H1 (cell line): ENCODE data around the gene RNF157. TPM values are rescaled to one million over a fixed set of nuclear protein-coding genes. Genes with fewer than 3 reads are reported as not detected.

Source experiments
- CTCF ChIA-PET: fragments of 300-600 bp; sonication (Branson Sonifier 250); formaldehyde crosslinking; loops from one replicate; lab custom pipeline; 2021; ENCODE audit not compliant: partially characterized antibody; lab: Charles Lee
- POLR2A ChIA-PET: fragments of 300-600 bp; sonication (Branson Sonifier 250); formaldehyde crosslinking; loops from one replicate; lab custom pipeline; 2021; ENCODE audit warnings: inconsistent platforms; ENCODE audit not compliant: partially characterized antibody; lab: Charles Lee
- DNase-seq, 2 experiments: peaks; one replicate each; pipeline versions ENCODE4 v3.0.0 to v3.0.0-alpha.2; 2010 to 2022; ENCODE audit warnings: low spot score in 2 of 2, low read depth in 1 of 2, mixed read lengths in 1 of 2
- FAIRE-seq: peaks from 2 replicates; lab custom pipeline; 2011; peaks lifted over from hg19 to GRCh38; lab: Jason Lieb, UNC
- H2AFZ ChIP-seq: 2 replicates; pipeline ENCODE4 v1.8.1; 2012; ENCODE audit warnings: low read length, inconsistent platforms
- H2AK5ac ChIP-seq: 2 replicates; pipeline ENCODE4 v1.6.1; 2013; ENCODE audit warnings: low read depth, low read length
- H2BK120ac ChIP-seq: replicated peaks from 2 replicates; pipeline ENCODE3; 2013; ENCODE audit warnings: low read depth, low read length, inconsistent platforms
- H2BK12ac ChIP-seq: 2 replicates; pipeline ENCODE4 v1.6.1; 2013; ENCODE audit warnings: low read depth, low read length
- H2BK15ac ChIP-seq: 2 replicates; pipeline ENCODE4 v1.6.1; 2013; ENCODE audit warnings: low read length
- H2BK20ac ChIP-seq: 2 replicates; pipeline ENCODE4 v1.6.1; 2013; ENCODE audit warnings: low read length
- H2BK5ac ChIP-seq: 2 replicates; pipeline ENCODE4 v1.6.1; 2013; ENCODE audit warnings: low read depth, low read length
- H3K14ac ChIP-seq: 2 replicates; pipeline ENCODE4 v1.6.1; 2013; ENCODE audit warnings: inconsistent platforms; ENCODE audit not compliant: insufficient read length
- H3K18ac ChIP-seq: 2 replicates; pipeline ENCODE4 v1.6.1; 2013; ENCODE audit warnings: low read length; ENCODE audit errors: extremely low read depth
- H3K23ac ChIP-seq: 2 replicates; pipeline ENCODE4 v1.6.1; 2013; ENCODE audit warnings: inconsistent platforms; ENCODE audit not compliant: insufficient read length
- H3K23me2 ChIP-seq: 2 replicates; pipeline ENCODE4 v1.6.1; 2013; ENCODE audit warnings: low read depth, low read length
- H3K27ac ChIP-seq: 2 replicates; pipeline ENCODE4 v1.6.1; 2011; ENCODE audit warnings: low read depth, low read length, inconsistent platforms
- H3K27me3 ChIP-seq, 4 experiments: replicated peaks in 1 of 4; 1 replicate in 1 of 4; 2 replicates in 3 of 4; pipeline versions ENCODE4 v1.6.1 to v1.8.1; 2011 to 2013; ENCODE audit warnings: low read length in 3 of 4, mild to moderate bottlenecking in 3 of 4, inconsistent platforms in 2 of 4, mixed read lengths in 2 of 4, moderate library complexity in 1 of 4; ENCODE audit not compliant: control insufficient read depth in 3 of 4, insufficient read depth in 3 of 4; ENCODE audit errors: extremely low read depth in 1 of 4
- H3K36me3 ChIP-seq, 4 experiments: 2 replicates each; pipeline versions ENCODE4 v1.6.1 to v1.8.1; 2011 to 2013; ENCODE audit warnings: mild to moderate bottlenecking in 4 of 4, low read length in 3 of 4, moderate library complexity in 2 of 4, control low read depth in 1 of 4, inconsistent platforms in 1 of 4; ENCODE audit not compliant: insufficient read depth in 4 of 4, control insufficient read depth in 2 of 4
- H3K4ac ChIP-seq: replicated peaks from 2 replicates; pipeline ENCODE3; 2013; ENCODE audit warnings: low read length, low read depth, mixed read lengths, inconsistent platforms; ENCODE audit not compliant: insufficient read length
- H3K4me1 ChIP-seq, 4 experiments: replicated peaks in 1 of 4; 1 replicate in 1 of 4; 2 replicates in 3 of 4; pipeline versions ENCODE4 v1.6.1 to v1.8.1; 2011 to 2013; ENCODE audit warnings: low read length in 3 of 4, inconsistent platforms in 2 of 4, mixed read lengths in 1 of 4; ENCODE audit not compliant: insufficient read depth in 4 of 4, control insufficient read depth in 3 of 4
- H3K4me2 ChIP-seq, 2 experiments: 2 replicates each; pipeline versions ENCODE4 v1.6.1 to v1.8.1; 2011 to 2013; ENCODE audit warnings: low read depth in 2 of 2, low read length in 2 of 2, control low read depth in 1 of 2, inconsistent platforms in 1 of 2, mild to moderate bottlenecking in 1 of 2; ENCODE audit not compliant: insufficient read depth in 1 of 2
- H3K4me3 ChIP-seq, 4 experiments: fragments of 200-600, 300-600 bp in 1 of 4; sonication (generic), shearing (Covaris generic), sonication (Bioruptor Twin) in 1 of 4; 2 replicates each; pipeline versions ENCODE4 v1.5.1 to v1.8.1; 2011 to 2016; ENCODE audit warnings: low read length in 4 of 4, low read depth in 3 of 4, control low read depth in 2 of 4, inconsistent platforms in 2 of 4, mild to moderate bottlenecking in 2 of 4, mixed read lengths in 1 of 4, moderate library complexity in 1 of 4; ENCODE audit not compliant: insufficient read depth in 2 of 4; ENCODE audit errors: extremely low read depth in 1 of 4
- H3K56ac ChIP-seq: replicated peaks from 2 replicates; pipeline ENCODE3; 2013; ENCODE audit warnings: low read depth, mild to moderate bottlenecking, mixed read lengths, low read length, inconsistent platforms; ENCODE audit not compliant: insufficient read length
- H3K79me1 ChIP-seq: 2 replicates; pipeline ENCODE4 v1.6.1; 2013; ENCODE audit warnings: low read depth, low read length, control low read depth
- H3K79me2 ChIP-seq, 2 experiments: 2 replicates each; pipeline versions ENCODE4 v1.6.1 to v1.8.1; 2012 to 2013; ENCODE audit warnings: low read length in 2 of 2, mild to moderate bottlenecking in 2 of 2, inconsistent platforms in 1 of 2; ENCODE audit not compliant: insufficient read depth in 2 of 2, control insufficient read depth in 1 of 2
- H3K9ac ChIP-seq, 4 experiments: replicated peaks in 1 of 4; 1 replicate in 1 of 4; 2 replicates in 3 of 4; pipeline versions ENCODE4 v1.6.1 to v1.8.1; 2011 to 2013; ENCODE audit warnings: low read depth in 3 of 4, low read length in 3 of 4, control low read depth in 2 of 4, mild to moderate bottlenecking in 2 of 4, moderate library complexity in 2 of 4, inconsistent platforms in 1 of 4; ENCODE audit errors: extremely low read depth in 1 of 4
- H3K9me3 ChIP-seq, 2 experiments: 2 replicates each; pipeline versions ENCODE4 v1.6.1 to v1.8.1; 2012 to 2013; ENCODE audit warnings: mild to moderate bottlenecking in 2 of 2, moderate library complexity in 2 of 2, control low read depth in 1 of 2, inconsistent platforms in 1 of 2, low read depth in 1 of 2, low read length in 1 of 2, mixed read lengths in 1 of 2; ENCODE audit not compliant: insufficient read depth in 2 of 2
- H4K20me1 ChIP-seq, 2 experiments: replicated peaks in 1 of 2; 2 replicates each; pipeline versions ENCODE3 to v1.8.1; 2011 to 2013; ENCODE audit warnings: inconsistent platforms in 2 of 2, low read length in 2 of 2, mild to moderate bottlenecking in 1 of 2; ENCODE audit not compliant: insufficient read depth in 2 of 2, control insufficient read depth in 1 of 2
- H4K5ac ChIP-seq: 2 replicates; pipeline ENCODE4 v1.6.1; 2013; ENCODE audit warnings: low read length, low read depth, mixed read lengths, inconsistent platforms; ENCODE audit not compliant: insufficient read length
- H4K8ac ChIP-seq: 2 replicates; pipeline ENCODE4 v1.8.0; 2013; ENCODE audit warnings: mild to moderate bottlenecking, moderate library complexity, low read length, inconsistent platforms; ENCODE audit not compliant: insufficient read depth; ENCODE audit errors: extremely low read depth
- H4K91ac ChIP-seq: replicated peaks from 2 replicates; pipeline ENCODE3; 2013; ENCODE audit warnings: low read length, mixed read lengths, inconsistent platforms; ENCODE audit not compliant: insufficient read length
- BCL11A ChIP-seq, 2 experiments: IDR thresholded peaks; one replicate each; pipeline ENCODE4 v1.6.1; 2011; ENCODE audit warnings: low read depth in 2 of 2, low read length in 2 of 2, mild to moderate bottlenecking in 2 of 2
- BRCA1 ChIP-seq: IDR thresholded peaks from 2 replicates; pipeline ENCODE4 v1.6.1; 2012; ENCODE audit warnings: low read depth, low read length, improper control_type of control experiment
- CBX5 ChIP-seq: fragments of 300-800, 300-1000 bp; sonication (generic); IDR thresholded peaks from 2 replicates; pipeline ENCODE4 v1.7.1; 2016; ENCODE audit warnings: antibody characterized with exemption, low read length, low read depth
- CHD2 ChIP-seq: IDR thresholded peaks from 2 replicates; pipeline ENCODE4 v1.6.1; 2012; ENCODE audit warnings: low read length, improper control_type of control experiment
- CREB1 ChIP-seq: IDR thresholded peaks from 2 replicates; pipeline ENCODE4 v1.6.1; 2012; ENCODE audit warnings: inconsistent platforms
- HDAC2 ChIP-seq, 2 experiments: fragments of 300-600 bp in 1 of 2; sonication (generic) in 1 of 2; IDR thresholded peaks; 2 replicates each; pipeline ENCODE4 v1.6.1; 2011 to 2012; ENCODE audit warnings: low read depth in 2 of 2, low read length in 2 of 2, mild to moderate bottlenecking in 2 of 2, moderate library complexity in 2 of 2, borderline replicate concordance in 1 of 2, inconsistent platforms in 1 of 2
- JUN ChIP-seq: IDR thresholded peaks from 2 replicates; pipeline ENCODE4 v1.6.1; 2011; ENCODE audit warnings: low read depth, mild to moderate bottlenecking, improper control_type of control experiment, low read length
- JUND ChIP-seq: IDR thresholded peaks from 2 replicates; pipeline ENCODE4 v1.6.1; 2011; ENCODE audit warnings: mild to moderate bottlenecking, improper control_type of control experiment, low read length
- POU5F1 ChIP-seq: IDR thresholded peaks from 2 replicates; pipeline ENCODE4 v1.6.1; 2011; ENCODE audit warnings: low read depth, mild to moderate bottlenecking, low read length, moderate library complexity
- SIN3A ChIP-seq, 2 experiments: IDR thresholded peaks in 1 of 2; conservative IDR thresholded peaks in 1 of 2; 2 replicates each; pipeline ENCODE4 v1.6.1; 2011 to 2012; ENCODE audit warnings: low read length in 2 of 2, improper control_type of control experiment in 1 of 2, low read depth in 1 of 2, mild to moderate bottlenecking in 1 of 2
- SRF ChIP-seq: IDR thresholded peaks from 2 replicates; pipeline ENCODE4 v1.6.1; 2011; ENCODE audit warnings: mild to moderate bottlenecking, low read depth, low read length, moderate library complexity
- SUZ12 ChIP-seq: fragments of 200-600 bp; sonication (generic); IDR thresholded peaks from 2 replicates; pipeline ENCODE4 v1.6.1; 2012; ENCODE audit warnings: mild to moderate bottlenecking, inconsistent platforms, low read length, moderate library complexity, mixed read lengths
- USF2 ChIP-seq: IDR thresholded peaks from 2 replicates; pipeline ENCODE4 v1.6.1; 2011; ENCODE audit warnings: low read length, improper control_type of control experiment
- ZNF274 ChIP-seq: IDR thresholded peaks from 2 replicates; pipeline ENCODE4 v1.7.0; 2012; ENCODE audit warnings: low read length, borderline replicate concordance; ENCODE audit errors: extremely low read depth
- WGBS, 2 experiments: shearing (Covaris generic) in 1 of 2; methylation state at CpG; one replicate each; pipeline versions ENCODE4 v1.1.6 to v1.1.7; 2013 to 2015; ENCODE audit warnings: low lambda C conversion rate in 2 of 2, mixed read lengths in 2 of 2, inconsistent platforms in 1 of 2, low coverage in 1 of 2, missing lambda C conversion rate in 1 of 2; ENCODE audit not compliant: insufficient replicate concordance in 2 of 2, insufficient coverage in 1 of 2, insufficient read length in 1 of 2; ENCODE audit errors: extremely low coverage in 1 of 2, missing lambda C conversion rate in 1 of 2; 5-methylcytosine and 5-hydroxymethylcytosine counted together
- polyA plus RNA-seq, 7 experiments: library from polyadenylated mRNA; depleted of rRNA in 3 of 7; stranded (reverse) in 5 of 7; unstranded in 2 of 7; fragments of >200 nt in 5 of 7; fragments of 200-250 nt in 2 of 7; gene quantifications; 1 replicate in 5 of 7; 2 replicates in 1 of 7; 4 replicates in 1 of 7; pipeline versions ENCODE4 v1.2.1 to v1.2.3, GENCODE V29; 2011 to 2013; ENCODE audit warnings: missing spikeins in 2 of 7, mixed read lengths in 2 of 7
- total RNA-seq: library from RNA; stranded (reverse); fragmentation: NEBNext Ultra II Directional; extraction: Animal tissue kit (Norgen Biotek cat#: 25700); gene quantifications from 2 replicates; pipeline ENCODE4 v1.2.1, GENCODE V29; 2021

Gene RNF157
- total and polyA plus RNA-seq, 2 of the 8 experiments (the other 6 are each of a cell fraction or from before 2014, with no cell fraction given) = 13.4 to 16.7 TPM

- Histone ChIP-seq H4K5ac (no peak overlapping the region), H2BK20ac (no peak overlapping the region), H4K20me1 (no peaks in the 10 kb centered on the region), H3K9me3 (no peaks in the 10 kb centered on the region), H4K8ac (no peak overlapping the region), H3K9ac (no peak overlapping the region), H2BK15ac (no peak overlapping the region), H3K4me1 (no peaks in the 10 kb centered on the region), H2BK5ac (no peak overlapping the region), H3K79me1 (no peaks in the 10 kb centered on the region), H3K36me3 (no peaks in the 10 kb centered on the region), H2BK12ac (no peak overlapping the region), H2AK5ac (no peak overlapping the region), H3K27ac (no peak overlapping the region), H2AFZ (no peak overlapping the region), H3K4ac (no peak overlapping the region), H3K4me3 (no peak overlapping the region), H3K56ac (no peak overlapping the region), H3K14ac (no peak overlapping the region), H3K23me2 (peaks cover 2% of the 10 kb centered on the region; the same call in 1 of the 2 replicates), H2BK120ac (no peak overlapping the region), H3K23ac (no peak overlapping the region), H3K4me2 (no peak overlapping the region), H3K79me2 (no peaks in the 10 kb centered on the region), H3K27me3 (no peaks in the 10 kb centered on the region), H3K18ac (no peak overlapping the region), H4K91ac (no peak overlapping the region)
- FAIRE-seq (no peak), DNase-seq (no peak)
- 92% methylated on average over 2 of the region's 2 CpGs; no CpG with 5 or more reads in 1 of the 2 experiments for WGBS, 2 experiments
- POLR2A ChIA-PET = no interaction called here
- CTCF ChIA-PET = interaction anchor here (0.6 to 41.5 kb wide), 7 partner anchors 11 to 168 kb away, joined by 3 to 778 read pairs (median 4); partner anchors contain the start of gene FOXJ1
- TF ChIP-seq JUN (no peak), SRF (no peak), BCL11A (IDR thresholded peaks at IDR 0.05; ENCODE audit: low read depth in 2 of 2, low read length in 2 of 2) (no peak), ZNF274 (no peak), SIN3A (conservative IDR thresholded peaks at IDR 0.05 in 1 of 2, IDR thresholded peaks at IDR 0.05 in 1 of 2; ENCODE audit: low read depth in 1 of 2, low read length in 2 of 2) (no peak), CHD2 (no peak), CBX5 (no peak), POU5F1 (no peak), BRCA1 (no peak), SUZ12 (no peak), USF2 (no peak), JUND (no peak), CREB1 (no peak), HDAC2 (IDR thresholded peaks at IDR 0.05; ENCODE audit: borderline replicate concordance in 1 of 2, low read depth in 2 of 2, low read length in 2 of 2) (no peak)
These were observed 128.3 kb downstream of the RNF157 start for GRCh38 chr17:76111956-76112355.
